Measurements from ENCODE around the gene ARHGAP19.

GRCh38 chr10:97179731-97180362, 112.6 kb downstream of the ARHGAP19 start:
- TF ChIP-seq CTCF (conservative IDR thresholded peaks at IDR 0.05) (no peak), EZH2 (IDR thresholded peaks at IDR 0.05; ENCODE audit: low read depth) (no peak)
